NT2/D1 (cell line): Measurements from ENCODE around the gene SEH1L.

Experiments
- SUZ12 ChIP-seq: IDR thresholded peaks from 2 replicates; pipeline ENCODE4 v1.6.1; 2011; ENCODE audit not compliant: insufficient read length, insufficient read depth; ENCODE audit errors: extremely low read depth
- YY1 ChIP-seq: IDR thresholded peaks from 2 replicates; pipeline ENCODE4 v1.6.1; 2011; ENCODE audit not compliant: insufficient read length, insufficient read depth
- ZNF274 ChIP-seq: IDR thresholded peaks from 2 replicates; pipeline ENCODE4 v1.6.1; 2011; ENCODE audit warnings: mild to moderate bottlenecking, low read depth, low read length

- TF ChIP-seq ZNF274: no peak
- no peak for TF ChIP-seq YY1
- no peak for TF ChIP-seq SUZ12
Measured at GRCh38 chr18:12922266-12922665, 25.5 kb upstream of the SEH1L start.
